HepG2 (cell line): Measurements from ENCODE around the gene NAALADL1.

ENCODE experiments used
- FOXK2 ChIP-seq: fragments of 450-650 bp; IDR thresholded peaks from 2 replicates; pipeline ENCODE4 v1.6.1; 2016
- KDM2A ChIP-seq: sonication (generic); formaldehyde crosslinking; IDR thresholded peaks from 2 replicates; pipeline ENCODE4 v1.4.0; 2020; ENCODE audit warnings: low read depth, missing genetic modification reagents, borderline replicate concordance
- NFRKB ChIP-seq: fragments of 450-650 bp; IDR thresholded peaks from 2 replicates; pipeline ENCODE4 v1.6.1; 2017
- ZNF138 ChIP-seq: sonication (generic); formaldehyde crosslinking; IDR thresholded peaks from 2 replicates; pipeline ENCODE4 v1.5.0; 2020; ENCODE audit warnings: mild to moderate bottlenecking, low read depth, missing genetic modification reagents
- ZNF432 ChIP-seq: sonication (generic); formaldehyde crosslinking; IDR thresholded peaks from 2 replicates; pipeline ENCODE4 v1.5.0; 2020; ENCODE audit warnings: missing genetic modification reagents, mild to moderate bottlenecking, borderline replicate concordance
- ZNF777 ChIP-seq: sonication (generic); formaldehyde crosslinking; IDR thresholded peaks from 2 replicates; pipeline ENCODE4 v1.4.0; 2020; ENCODE audit warnings: missing genetic modification reagents
- TF ChIP-seq, protein P1 (sequence below): IDR thresholded peaks from 2 replicates; pipeline ENCODE4 v1.6.1; 2016; ENCODE audit warnings: missing genetic modification reagents, missing compliant biosample characterization
- TF ChIP-seq, protein P2 (sequence below): fragments of 450-650 bp; IDR thresholded peaks from 2 replicates; pipeline ENCODE4 v1.6.1; 2017

DNA sequence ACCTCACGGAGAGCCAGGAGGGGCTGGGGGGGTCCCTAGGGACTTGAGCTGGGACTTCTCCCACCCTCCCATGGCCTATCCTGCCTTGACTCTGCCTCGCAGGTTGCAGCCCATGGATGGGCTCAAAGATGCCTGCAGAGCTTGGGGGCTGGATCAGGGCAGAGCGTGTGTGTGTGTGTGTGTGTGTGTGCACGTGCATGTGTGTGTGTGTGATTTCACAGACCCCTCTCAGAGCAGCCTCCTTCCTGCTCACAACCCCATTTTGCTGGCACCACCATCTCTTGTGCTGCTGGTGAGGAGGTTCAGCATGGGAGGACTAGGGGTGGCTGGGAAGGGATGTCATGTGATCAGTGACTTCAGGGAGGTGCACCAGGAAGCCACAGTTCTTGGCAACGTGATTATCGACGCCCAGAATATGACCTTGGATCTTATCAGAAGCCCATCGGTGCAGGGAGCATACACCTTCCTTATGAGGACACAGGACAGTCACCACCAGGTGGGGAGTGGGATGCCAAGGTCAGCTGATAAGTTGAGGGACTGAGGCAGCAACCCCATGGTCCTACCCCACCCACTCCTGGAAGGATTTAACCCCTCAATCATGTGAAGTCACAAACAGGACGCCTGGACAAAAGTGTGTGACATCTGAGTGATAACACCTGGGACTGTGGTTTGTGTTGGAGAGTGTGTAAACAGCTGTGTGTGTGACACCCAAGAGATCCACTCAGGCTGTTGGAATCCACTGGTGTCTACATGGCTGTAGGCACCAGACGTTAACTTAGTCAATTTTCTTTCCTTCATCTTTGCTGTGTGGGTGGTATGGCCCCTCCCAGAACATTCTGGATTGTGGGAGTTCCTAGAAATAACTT is 1.8 kb upstream of the NAALADL1 start:
- TF ChIP-seq KDM2A (CRISPR knock-in tag) (no peak; the same call in 1 of the 2 replicates), ZNF777 (CRISPR knock-in tag) (no peak), FOXK2 (no peak), ZNF432 (CRISPR knock-in tag) (no peak), NFRKB (no peak), ZNF138 (no peak)
- TF ChIP-seq, protein P1, sequence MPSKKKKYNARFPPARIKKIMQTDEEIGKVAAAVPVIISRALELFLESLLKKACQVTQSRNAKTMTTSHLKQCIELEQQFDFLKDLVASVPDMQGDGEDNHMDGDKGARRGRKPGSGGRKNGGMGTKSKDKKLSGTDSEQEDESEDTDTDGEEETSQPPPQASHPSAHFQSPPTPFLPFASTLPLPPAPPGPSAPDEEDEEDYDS: no peak
- TF ChIP-seq, protein P2, sequence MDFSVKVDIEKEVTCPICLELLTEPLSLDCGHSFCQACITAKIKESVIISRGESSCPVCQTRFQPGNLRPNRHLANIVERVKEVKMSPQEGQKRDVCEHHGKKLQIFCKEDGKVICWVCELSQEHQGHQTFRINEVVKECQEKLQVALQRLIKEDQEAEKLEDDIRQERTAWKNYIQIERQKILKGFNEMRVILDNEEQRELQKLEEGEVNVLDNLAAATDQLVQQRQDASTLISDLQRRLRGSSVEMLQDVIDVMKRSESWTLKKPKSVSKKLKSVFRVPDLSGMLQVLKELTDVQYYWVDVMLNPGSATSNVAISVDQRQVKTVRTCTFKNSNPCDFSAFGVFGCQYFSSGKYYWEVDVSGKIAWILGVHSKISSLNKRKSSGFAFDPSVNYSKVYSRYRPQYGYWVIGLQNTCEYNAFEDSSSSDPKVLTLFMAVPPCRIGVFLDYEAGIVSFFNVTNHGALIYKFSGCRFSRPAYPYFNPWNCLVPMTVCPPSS: no peak
